Measurements from ENCODE around the gene CLTB. TPM values are rescaled to one million over a fixed set of nuclear protein-coding genes. Genes with fewer than 3 reads are reported as not detected.

The CLTB gene
- total RNA-seq, 4 donors from 2014 or later: 95.2 to 139 (median 112) TPM

DNA sequence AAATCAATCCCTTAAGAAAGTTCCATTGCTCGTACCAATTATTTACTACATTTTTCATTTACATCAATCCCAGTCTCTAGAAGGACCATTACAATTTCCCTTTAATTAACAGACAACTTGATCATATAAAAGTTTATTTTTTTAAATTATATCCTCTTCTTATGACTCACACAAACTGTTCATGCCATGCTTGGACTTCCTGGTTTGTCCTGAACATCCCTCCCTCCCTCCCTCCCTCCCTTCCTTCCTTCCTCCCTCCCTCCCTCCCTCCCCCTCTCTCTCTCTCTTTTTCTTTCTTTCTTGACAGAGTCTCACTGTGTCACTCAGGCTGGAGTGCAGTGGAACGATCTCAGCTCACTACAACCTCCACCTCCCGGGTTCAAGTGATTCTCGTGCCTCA is 11.6 kb upstream of the CLTB start:
- H3K27ac ChIP-seq: no peak overlapping the region
- H3K4me3 ChIP-seq (replicated peaks in 1 of 3): no peak overlapping the region
- no peaks in the 10 kb centered on the region for H3K4me1 ChIP-seq
- intact Hi-C loops (cut with DNase I): no loop called here
- no peaks in the 10 kb centered on the region for H3K36me3 ChIP-seq
- H3K9me3 ChIP-seq: no peaks in the 10 kb centered on the region
- DNase-seq: no peak
- H3K27me3 ChIP-seq: no peaks in the 10 kb centered on the region
- WGBS, 2 donors: 77 to 82% methylated on average over 4 of the region's 4 CpGs
- TF ChIP-seq, protein P1, sequence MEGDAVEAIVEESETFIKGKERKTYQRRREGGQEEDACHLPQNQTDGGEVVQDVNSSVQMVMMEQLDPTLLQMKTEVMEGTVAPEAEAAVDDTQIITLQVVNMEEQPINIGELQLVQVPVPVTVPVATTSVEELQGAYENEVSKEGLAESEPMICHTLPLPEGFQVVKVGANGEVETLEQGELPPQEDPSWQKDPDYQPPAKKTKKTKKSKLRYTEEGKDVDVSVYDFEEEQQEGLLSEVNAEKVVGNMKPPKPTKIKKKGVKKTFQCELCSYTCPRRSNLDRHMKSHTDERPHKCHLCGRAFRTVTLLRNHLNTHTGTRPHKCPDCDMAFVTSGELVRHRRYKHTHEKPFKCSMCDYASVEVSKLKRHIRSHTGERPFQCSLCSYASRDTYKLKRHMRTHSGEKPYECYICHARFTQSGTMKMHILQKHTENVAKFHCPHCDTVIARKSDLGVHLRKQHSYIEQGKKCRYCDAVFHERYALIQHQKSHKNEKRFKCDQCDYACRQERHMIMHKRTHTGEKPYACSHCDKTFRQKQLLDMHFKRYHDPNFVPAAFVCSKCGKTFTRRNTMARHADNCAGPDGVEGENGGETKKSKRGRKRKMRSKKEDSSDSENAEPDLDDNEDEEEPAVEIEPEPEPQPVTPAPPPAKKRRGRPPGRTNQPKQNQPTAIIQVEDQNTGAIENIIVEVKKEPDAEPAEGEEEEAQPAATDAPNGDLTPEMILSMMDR (IDR thresholded peaks at IDR 0.05): no peak
- no peak for TF ChIP-seq POLR2A (IDR thresholded peaks at IDR 0.05)

DNA sequence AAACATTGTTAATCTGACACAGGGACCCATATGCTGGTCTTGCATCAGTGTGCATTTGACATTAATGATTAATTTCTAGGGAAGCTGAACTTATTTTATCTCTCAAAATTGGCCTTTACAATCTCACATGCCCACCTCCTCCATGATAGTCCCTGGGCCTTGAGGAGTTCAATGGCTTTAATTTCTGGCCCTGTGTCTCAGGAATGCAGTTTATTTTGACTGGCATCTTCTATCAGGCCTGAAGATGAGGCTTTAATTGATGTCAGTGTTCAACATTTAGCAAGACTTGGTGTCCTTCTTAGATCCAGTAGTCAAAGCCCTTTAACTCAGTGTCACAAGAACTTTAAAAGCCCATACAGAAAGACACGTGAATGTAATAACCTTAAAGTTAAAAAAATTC is 10.5 kb upstream of the CLTB start:
- no peak for DNase-seq
- H3K36me3 ChIP-seq: no peaks in the 10 kb centered on the region
- WGBS, 2 donors: 77 to 93% methylated on average over 1 of the region's 1 CpG

DNA sequence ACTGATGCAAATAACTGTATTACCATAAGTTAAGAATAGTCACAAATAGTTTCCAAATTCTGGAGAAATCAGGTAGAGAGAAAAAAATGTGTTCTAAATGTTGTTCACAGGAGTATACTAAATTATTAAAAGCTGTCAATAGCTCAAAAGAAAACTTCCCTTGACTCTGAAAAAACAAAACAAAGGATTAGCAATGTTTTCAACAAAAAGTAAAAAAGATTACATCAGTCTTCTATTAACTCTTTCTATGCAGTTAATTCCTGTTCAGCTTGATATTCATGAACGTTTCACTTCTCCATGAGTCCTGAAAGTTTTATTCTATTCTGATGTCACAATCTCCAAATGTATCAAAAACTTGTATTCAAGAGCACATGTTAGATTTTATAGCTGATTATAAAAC is 9.5 kb upstream of the CLTB start:
- Histone ChIP-seq H3K9me3 (no peaks in the 10 kb centered on the region), H3K4me1 (no peaks in the 10 kb centered on the region), H3K4me3 (replicated peaks in 1 of 3) (no peak overlapping the region), H3K36me3 (no peaks in the 10 kb centered on the region), H3K27ac (no peak overlapping the region), H3K27me3 (no peaks in the 10 kb centered on the region)
- DNase-seq: no peak
- intact Hi-C loops (cut with DNase I): no loop called here
- TF ChIP-seq, protein P1 (IDR thresholded peaks at IDR 0.05): no peak
- TF ChIP-seq POLR2A (IDR thresholded peaks at IDR 0.05): no peak
- 86 to 94% methylated on average over 1 of the region's 1 CpG for WGBS, 2 donors

More for the DNA sequence above, 10.5 kb upstream of the CLTB start:
- no peak overlapping the region for H3K4me3 ChIP-seq (replicated peaks in 1 of 3)
- intact Hi-C loops (cut with DNase I): no loop called here
- H3K9me3 ChIP-seq: no peaks in the 10 kb centered on the region
- H3K27me3 ChIP-seq: no peaks in the 10 kb centered on the region
- H3K4me1 ChIP-seq: no peaks in the 10 kb centered on the region
- TF ChIP-seq, protein P1 (IDR thresholded peaks at IDR 0.05): no peak
- no peak for TF ChIP-seq POLR2A (IDR thresholded peaks at IDR 0.05)
- H3K27ac ChIP-seq: no peak overlapping the region

DNA sequence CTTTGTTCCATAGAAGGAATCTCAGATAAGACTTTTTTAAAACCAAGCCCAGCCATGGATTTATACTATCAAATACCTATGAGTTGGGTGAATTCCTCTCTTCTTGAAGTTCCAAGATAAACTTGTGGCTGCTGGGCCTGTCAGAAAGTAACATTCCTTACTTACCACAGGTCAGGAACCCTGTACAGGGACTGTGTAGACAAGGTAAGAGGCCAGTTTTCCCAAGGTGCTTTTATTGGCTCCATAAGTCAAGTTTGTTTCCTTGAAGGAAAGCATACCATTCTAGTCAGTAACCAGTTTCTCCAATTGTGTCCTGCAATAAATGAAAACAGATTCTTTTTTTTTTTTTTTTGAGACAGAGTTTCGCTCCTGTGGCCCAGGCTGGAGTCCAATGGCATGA is 8.8 kb upstream of the CLTB start:
- no peaks in the 10 kb centered on the region for H3K4me1 ChIP-seq
- no peak for DNase-seq
- no peak for TF ChIP-seq POLR2A (IDR thresholded peaks at IDR 0.05)
- TF ChIP-seq, protein P1 (IDR thresholded peaks at IDR 0.05): no peak
- H3K27me3 ChIP-seq: no peaks in the 10 kb centered on the region
- H3K27ac ChIP-seq: no peak overlapping the region
- intact Hi-C loops (cut with DNase I): no loop called here
- no peaks in the 10 kb centered on the region for H3K36me3 ChIP-seq
- no peak overlapping the region for H3K4me3 ChIP-seq (replicated peaks in 1 of 3)
- no peaks in the 10 kb centered on the region for H3K9me3 ChIP-seq
- 95 to 96% methylated on average over 1 of the region's 1 CpG for WGBS, 2 donors

DNA sequence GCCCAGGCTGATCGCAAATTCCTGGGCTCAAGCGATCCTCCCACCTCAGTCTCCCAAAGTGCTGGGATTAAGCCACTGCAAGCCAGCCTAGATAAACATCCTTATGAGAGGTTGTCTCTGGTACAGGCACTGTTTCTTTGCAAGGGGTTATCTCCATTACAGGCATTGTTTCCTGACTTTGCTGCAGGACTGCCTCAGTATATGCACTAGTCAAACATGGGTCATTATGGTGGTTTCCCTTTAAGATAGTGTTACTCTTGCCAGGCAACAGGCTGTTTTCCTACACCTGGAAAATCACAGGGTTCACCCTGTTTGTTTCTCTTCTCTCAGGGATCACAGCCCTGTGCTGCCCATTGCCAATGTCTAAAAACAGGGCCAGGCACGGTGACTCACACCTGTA is 7.8 kb upstream of the CLTB start:
- Histone ChIP-seq H3K27me3 (no peaks in the 10 kb centered on the region), H3K9me3 (no peaks in the 10 kb centered on the region), H3K4me1 (no peaks in the 10 kb centered on the region), H3K36me3 (no peaks in the 10 kb centered on the region), H3K4me3 (replicated peaks in 1 of 3) (no peak overlapping the region), H3K27ac (no peak overlapping the region)
- intact Hi-C loops (cut with DNase I): no loop called here
- no peak for DNase-seq
- WGBS, 2 donors: 84 to 92% methylated on average over 3 of the region's 3 CpGs
- no peak for TF ChIP-seq POLR2A (IDR thresholded peaks at IDR 0.05)
- TF ChIP-seq, protein P1 (IDR thresholded peaks at IDR 0.05): no peak

Measured in thyroid gland (tissue), 4 donors.